ENCODE measurements around the gene TYW1.
"Not testable (repeated sequence)": the region's sequence is repeated elsewhere in the genome, so short reads cannot be mapped to it uniquely, and the experiment has no call there.

The TYW1 gene

DNA sequence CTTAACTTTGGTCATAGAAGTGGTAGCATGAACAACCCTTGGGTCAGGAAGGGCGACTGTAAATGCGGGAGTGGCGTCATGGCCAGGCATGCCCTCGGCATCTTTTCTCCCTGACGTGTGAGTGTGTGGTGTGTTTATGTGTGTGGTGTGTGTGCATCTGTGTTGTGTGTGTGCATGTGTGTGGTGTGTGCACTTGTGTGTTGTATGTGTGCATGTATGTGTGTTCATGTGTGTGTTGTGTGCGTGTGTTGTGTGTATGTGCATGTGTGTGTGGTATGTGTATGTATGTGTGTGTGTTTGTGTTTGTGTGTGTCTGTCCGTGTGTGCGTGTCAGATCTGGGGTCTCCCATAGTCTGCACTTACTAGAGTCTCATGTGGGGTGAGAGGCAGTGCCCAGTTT lies 192.5 kb downstream of the TYW1 start:
- H3K27me3 ChIP-seq (ENCODE audit: control insufficient read depth, insufficient read depth, low read length, poor library complexity, severe bottlenecking); H3K4me3 ChIP-seq (ENCODE audit: insufficient read depth, low read depth, low read length); H3K36me3 ChIP-seq (ENCODE audit: control insufficient read depth, insufficient read depth, low read length); H3K27ac ChIP-seq (ENCODE audit: insufficient read depth, low read depth, low read length, poor library complexity, severe bottlenecking); H3K4me1 ChIP-seq (ENCODE audit: control insufficient read depth, insufficient read depth, low read length); H3K9me3 ChIP-seq (ENCODE audit: control insufficient read depth, low read length): not testable (repeated sequence)
- 77 to 81% methylated on average over 7 to 8 of the region's 8 CpGs for WGBS, 2 experiments

DNA sequence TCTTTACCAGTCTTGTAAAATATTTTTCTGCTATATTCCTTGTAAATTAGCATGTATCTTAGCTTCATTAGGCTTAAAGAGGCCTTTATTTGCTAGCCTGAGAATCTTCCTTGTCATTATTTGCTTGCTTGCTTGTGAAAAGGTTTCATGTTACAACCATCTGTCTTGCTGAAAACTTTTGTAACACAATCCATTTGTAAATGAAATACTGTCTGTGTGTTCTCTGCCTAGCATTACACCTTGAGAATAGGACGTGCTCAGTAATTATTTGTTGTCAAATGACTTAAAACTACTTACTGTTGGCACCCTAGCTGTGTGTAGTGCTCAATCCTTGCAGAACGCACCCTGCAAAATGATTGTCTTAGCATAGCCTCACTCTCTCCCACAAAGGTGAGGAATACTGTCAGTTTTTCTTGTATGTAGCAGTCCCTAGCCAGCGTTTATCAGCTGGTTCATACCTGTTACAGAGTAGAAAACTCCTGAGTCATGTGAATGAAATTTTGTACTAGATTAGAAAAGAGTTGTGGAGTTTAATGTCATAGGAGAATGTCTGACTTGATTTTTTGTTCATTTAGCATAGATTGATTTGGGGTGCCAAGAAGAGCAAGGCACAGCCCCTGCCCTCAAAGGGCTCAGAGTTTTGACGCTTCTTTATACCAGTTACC lies 193.3 kb downstream of the TYW1 start:
- not testable (repeated sequence) for H3K4me1 ChIP-seq (ENCODE audit: control insufficient read depth, insufficient read depth, low read length); H3K9me3 ChIP-seq (ENCODE audit: control insufficient read depth, low read length); H3K36me3 ChIP-seq (ENCODE audit: control insufficient read depth, insufficient read depth, low read length); H3K27ac ChIP-seq (ENCODE audit: insufficient read depth, low read depth, low read length, poor library complexity, severe bottlenecking); H3K27me3 ChIP-seq (ENCODE audit: control insufficient read depth, insufficient read depth, low read length, poor library complexity, severe bottlenecking); H3K4me3 ChIP-seq (ENCODE audit: insufficient read depth, low read depth, low read length)
- 73 to 86% methylated on average over 3 of the region's 4 CpGs for WGBS, 2 experiments

DNA sequence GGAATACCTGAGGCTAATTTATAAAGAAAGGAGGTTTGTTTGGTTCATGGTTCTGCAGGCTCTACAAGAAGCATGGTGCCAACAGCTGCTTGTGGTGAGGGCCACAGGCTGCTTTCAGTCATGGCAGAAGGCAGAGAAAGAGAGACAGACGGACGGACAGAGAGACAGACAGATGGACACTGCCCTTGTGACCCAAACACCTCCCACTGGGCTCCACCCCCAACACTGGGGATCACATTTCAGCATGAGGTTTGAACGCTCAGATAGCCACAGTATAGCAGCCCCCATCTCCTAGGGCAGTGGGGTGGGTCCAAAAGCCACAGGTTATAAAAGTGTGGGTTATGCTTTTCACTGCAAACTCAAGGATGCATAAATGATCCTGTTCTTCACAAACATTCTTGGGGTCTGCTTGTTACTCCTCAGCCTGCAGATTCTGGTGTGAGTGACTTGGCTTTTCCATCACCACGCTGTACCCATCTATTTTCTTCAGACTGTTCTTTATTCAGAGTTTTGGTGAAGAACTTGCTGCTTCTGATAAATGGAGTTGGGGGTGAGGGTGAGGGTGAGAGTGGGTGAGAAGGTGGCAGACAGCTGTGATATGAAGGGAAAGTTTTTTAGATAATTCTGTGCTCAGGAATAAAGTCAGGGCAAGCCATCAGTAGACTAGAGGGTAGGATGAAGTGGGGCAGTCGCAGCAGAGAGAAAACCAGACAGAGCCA lies 194.5 kb downstream of the TYW1 start:
- H3K27me3 ChIP-seq (ENCODE audit: control insufficient read depth, insufficient read depth, low read length, poor library complexity, severe bottlenecking); H3K36me3 ChIP-seq (ENCODE audit: control insufficient read depth, insufficient read depth, low read length); H3K9me3 ChIP-seq (ENCODE audit: control insufficient read depth, low read length); H3K27ac ChIP-seq (ENCODE audit: insufficient read depth, low read depth, low read length, poor library complexity, severe bottlenecking); H3K4me3 ChIP-seq (ENCODE audit: insufficient read depth, low read depth, low read length); H3K4me1 ChIP-seq (ENCODE audit: control insufficient read depth, insufficient read depth, low read length): not testable (repeated sequence)
- 85 to 100% methylated on average over 2 to 3 of the region's 5 CpGs for WGBS, 2 experiments

DNA sequence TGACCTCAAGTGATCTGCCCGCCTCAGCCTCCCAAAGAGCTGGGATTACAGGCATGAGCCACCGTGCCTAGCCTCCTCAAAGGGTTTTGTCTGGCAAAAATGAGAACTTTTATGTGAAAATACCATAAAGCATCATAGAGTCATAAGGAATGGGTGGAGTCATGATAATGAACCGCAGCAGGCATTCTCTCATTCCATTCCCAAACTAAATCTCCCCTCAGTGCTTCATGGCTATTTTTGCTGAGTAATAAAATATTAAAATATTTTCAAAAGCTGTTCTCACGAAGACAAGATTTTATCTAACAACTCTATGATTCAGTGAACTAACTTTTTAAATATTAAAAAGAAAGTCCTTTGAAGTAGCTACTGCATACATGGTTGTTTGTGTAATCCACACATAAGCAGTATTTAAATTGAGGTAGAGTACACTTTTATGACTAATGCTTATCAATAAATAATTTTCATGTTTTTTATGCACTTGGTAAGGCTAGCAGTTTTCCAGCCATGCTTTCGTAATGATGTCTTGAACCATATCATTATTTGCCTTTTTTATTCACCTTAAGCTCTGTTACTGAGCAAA lies 195.6 kb downstream of the TYW1 start:
- not testable (repeated sequence) for H3K9me3 ChIP-seq (ENCODE audit: control insufficient read depth, low read length); H3K4me1 ChIP-seq (ENCODE audit: control insufficient read depth, insufficient read depth, low read length); H3K4me3 ChIP-seq (ENCODE audit: insufficient read depth, low read depth, low read length); H3K27ac ChIP-seq (ENCODE audit: insufficient read depth, low read depth, low read length, poor library complexity, severe bottlenecking); H3K27me3 ChIP-seq (ENCODE audit: control insufficient read depth, insufficient read depth, low read length, poor library complexity, severe bottlenecking); H3K36me3 ChIP-seq (ENCODE audit: control insufficient read depth, insufficient read depth, low read length)
- WGBS, 2 experiments = 89 to 94% methylated on average over 2 to 3 of the region's 5 CpGs

DNA sequence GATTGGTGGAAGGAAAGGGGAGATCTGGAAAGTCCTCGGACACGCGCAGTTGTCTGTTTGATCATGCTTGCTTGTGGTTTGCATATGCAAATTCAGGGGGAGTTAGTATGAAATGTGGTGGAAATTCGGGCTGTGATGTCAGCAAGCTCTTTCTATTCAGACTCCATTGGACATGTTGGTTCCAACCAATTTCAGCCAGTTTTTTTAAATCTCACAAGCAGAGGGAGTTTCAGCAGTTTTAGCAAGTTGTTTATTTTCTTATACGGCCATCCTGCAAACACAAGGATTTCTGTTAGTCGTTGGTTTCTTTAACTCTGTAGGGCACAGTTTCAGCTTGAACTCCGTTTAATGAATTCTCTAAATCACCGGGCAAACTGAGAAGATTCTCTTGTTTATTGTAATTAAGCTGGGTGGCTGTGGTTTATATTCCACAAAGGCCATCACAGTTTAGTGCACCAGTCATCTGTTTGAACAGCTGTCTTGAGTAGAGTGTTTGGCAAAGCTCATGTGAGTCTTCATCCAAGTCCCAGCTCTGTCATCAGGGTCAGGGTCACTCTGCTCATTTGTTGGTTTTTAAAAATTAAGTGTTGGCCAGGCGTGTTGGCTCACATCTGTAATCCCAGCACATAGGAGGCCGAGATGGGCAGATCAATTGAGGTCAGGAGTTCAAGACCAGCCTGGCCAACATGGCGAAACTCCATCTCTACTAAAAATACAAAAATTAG lies 196.4 kb downstream of the TYW1 start:
- WGBS, 2 experiments = 85 to 87% methylated on average over 11 of the region's 11 CpGs
- not testable (repeated sequence) for H3K4me1 ChIP-seq (ENCODE audit: control insufficient read depth, insufficient read depth, low read length); H3K9me3 ChIP-seq (ENCODE audit: control insufficient read depth, low read length); H3K27ac ChIP-seq (ENCODE audit: insufficient read depth, low read depth, low read length, poor library complexity, severe bottlenecking); H3K27me3 ChIP-seq (ENCODE audit: control insufficient read depth, insufficient read depth, low read length, poor library complexity, severe bottlenecking); H3K4me3 ChIP-seq (ENCODE audit: insufficient read depth, low read depth, low read length); H3K36me3 ChIP-seq (ENCODE audit: control insufficient read depth, insufficient read depth, low read length)

DNA sequence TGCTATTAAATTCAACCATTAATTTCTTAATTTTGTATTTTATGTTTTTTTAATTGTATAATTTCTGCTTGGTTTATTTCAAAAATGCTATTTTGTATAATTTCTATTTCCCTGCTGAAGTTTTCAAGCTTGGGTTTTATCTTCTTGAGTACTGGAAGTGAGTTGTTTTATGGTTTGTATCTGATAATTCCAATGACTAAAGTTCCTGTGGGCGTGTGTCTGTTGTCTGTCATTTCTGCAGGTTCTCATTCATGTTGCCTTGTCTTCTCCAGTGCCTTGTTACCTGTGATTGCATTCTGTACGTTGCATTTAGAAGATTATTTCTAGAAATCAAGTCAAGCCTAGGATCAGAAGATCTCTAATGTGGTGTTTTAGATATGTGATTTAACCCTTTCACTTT lies 199.5 kb downstream of the TYW1 start:
- not testable (repeated sequence) for H3K36me3 ChIP-seq (ENCODE audit: control insufficient read depth, insufficient read depth, low read length); H3K27ac ChIP-seq (ENCODE audit: insufficient read depth, low read depth, low read length, poor library complexity, severe bottlenecking); H3K9me3 ChIP-seq (ENCODE audit: control insufficient read depth, low read length); H3K4me1 ChIP-seq (ENCODE audit: control insufficient read depth, insufficient read depth, low read length); H3K27me3 ChIP-seq (ENCODE audit: control insufficient read depth, insufficient read depth, low read length, poor library complexity, severe bottlenecking); H3K4me3 ChIP-seq (ENCODE audit: insufficient read depth, low read depth, low read length)
- WGBS, 2 experiments = 88 to 100% methylated on average over 2 of the region's 2 CpGs

DNA sequence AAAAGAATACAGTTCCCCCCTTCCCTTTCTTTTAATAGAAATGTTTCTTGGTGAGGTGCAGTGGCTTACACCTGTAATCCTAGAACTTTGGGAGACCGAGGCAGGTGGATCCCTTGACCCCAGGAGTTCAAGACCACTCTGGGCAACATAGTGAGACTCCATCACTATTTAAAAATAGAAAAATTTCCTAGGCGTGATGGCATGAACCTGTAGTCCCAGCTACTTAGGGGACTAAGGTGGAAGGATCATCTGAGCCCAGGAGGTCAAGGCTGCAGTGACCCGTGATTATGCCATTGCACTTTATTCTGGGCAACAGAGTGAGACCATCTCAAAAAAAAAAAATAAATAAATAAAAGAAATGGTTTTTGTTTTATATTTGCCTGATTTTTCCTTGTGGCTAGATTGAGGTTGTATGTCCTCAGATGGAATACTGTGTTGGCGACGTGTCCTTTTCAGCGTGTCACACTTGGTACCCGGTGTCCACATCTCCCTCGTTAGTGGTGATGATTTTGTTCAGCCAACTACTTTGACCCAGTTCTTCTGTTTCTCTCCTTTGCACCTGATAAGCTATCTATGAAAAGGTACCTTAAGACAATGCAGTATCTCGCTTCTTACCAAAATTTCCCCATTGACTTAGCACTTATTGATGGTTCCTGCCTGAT lies 202.4 kb downstream of the TYW1 start:
- H3K36me3 ChIP-seq (ENCODE audit: control insufficient read depth, insufficient read depth, low read length); H3K27ac ChIP-seq (ENCODE audit: insufficient read depth, low read depth, low read length, poor library complexity, severe bottlenecking); H3K4me1 ChIP-seq (ENCODE audit: control insufficient read depth, insufficient read depth, low read length); H3K27me3 ChIP-seq (ENCODE audit: control insufficient read depth, insufficient read depth, low read length, poor library complexity, severe bottlenecking); H3K4me3 ChIP-seq (ENCODE audit: insufficient read depth, low read depth, low read length); H3K9me3 ChIP-seq (ENCODE audit: control insufficient read depth, low read length): not testable (repeated sequence)
- 87 to 97% methylated on average over 5 to 6 of the region's 9 CpGs for WGBS, 2 experiments

DNA sequence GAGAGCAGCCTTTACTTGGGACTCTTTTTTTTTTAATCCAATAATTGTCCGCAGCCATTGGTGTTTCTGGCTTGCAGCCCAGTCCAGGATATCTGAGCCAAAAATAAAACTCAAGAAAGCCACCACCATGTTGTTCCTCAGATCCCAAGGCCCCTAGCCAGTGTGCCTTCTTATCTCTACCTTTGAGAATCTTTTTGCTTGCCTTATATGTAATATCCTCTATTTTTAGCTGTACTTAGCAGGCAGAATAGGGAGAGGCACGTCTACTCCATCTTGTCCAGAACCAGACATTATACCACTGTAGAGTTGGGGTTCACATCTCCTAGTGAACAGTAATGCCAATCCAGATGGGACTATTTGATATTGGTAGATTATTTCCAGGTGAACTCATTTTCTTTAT lies 209.1 kb downstream of the TYW1 start:
- WGBS, 2 experiments = 96 to 100% methylated on average over 1 to 2 of the region's 2 CpGs
- H3K4me3 ChIP-seq (ENCODE audit: insufficient read depth, low read depth, low read length); H3K27me3 ChIP-seq (ENCODE audit: control insufficient read depth, insufficient read depth, low read length, poor library complexity, severe bottlenecking); H3K9me3 ChIP-seq (ENCODE audit: control insufficient read depth, low read length); H3K27ac ChIP-seq (ENCODE audit: insufficient read depth, low read depth, low read length, poor library complexity, severe bottlenecking); H3K36me3 ChIP-seq (ENCODE audit: control insufficient read depth, insufficient read depth, low read length); H3K4me1 ChIP-seq (ENCODE audit: control insufficient read depth, insufficient read depth, low read length): not testable (repeated sequence)

DNA sequence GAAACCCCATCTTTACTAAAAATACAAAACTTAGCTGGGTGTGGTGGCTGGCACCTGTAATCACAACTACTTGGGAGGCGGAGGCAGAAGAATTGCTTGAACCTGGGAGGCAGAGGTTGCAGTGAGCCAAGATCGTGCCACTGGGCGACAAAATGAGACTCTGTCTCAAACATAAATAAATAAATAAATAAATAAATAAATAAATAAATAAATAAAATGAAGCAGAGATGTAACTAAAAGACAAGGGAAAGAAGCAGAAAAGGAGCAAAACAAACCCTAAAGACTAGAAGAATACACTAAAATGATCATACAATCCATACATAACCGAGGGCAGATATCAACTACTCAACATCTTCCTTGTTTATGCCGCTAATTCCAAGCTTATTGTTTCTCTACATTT lies 209.8 kb downstream of the TYW1 start:
- Histone ChIP-seq H3K9me3 (ENCODE audit: control insufficient read depth, low read length) (no peaks in the 10 kb centered on the region), H3K36me3 (ENCODE audit: control insufficient read depth, insufficient read depth, low read length) (no peaks in the 10 kb centered on the region), H3K4me1 (ENCODE audit: control insufficient read depth, insufficient read depth, low read length) (no peaks in the 10 kb centered on the region), H3K4me3 (ENCODE audit: insufficient read depth, low read depth, low read length) (no peak overlapping the region), H3K27me3 (ENCODE audit: control insufficient read depth, insufficient read depth, low read length, poor library complexity, severe bottlenecking) (no peaks in the 10 kb centered on the region), H3K27ac (ENCODE audit: insufficient read depth, low read depth, low read length, poor library complexity, severe bottlenecking) (no peak overlapping the region)
- 89 to 96% methylated on average over 3 to 5 of the region's 5 CpGs for WGBS, 2 experiments

DNA sequence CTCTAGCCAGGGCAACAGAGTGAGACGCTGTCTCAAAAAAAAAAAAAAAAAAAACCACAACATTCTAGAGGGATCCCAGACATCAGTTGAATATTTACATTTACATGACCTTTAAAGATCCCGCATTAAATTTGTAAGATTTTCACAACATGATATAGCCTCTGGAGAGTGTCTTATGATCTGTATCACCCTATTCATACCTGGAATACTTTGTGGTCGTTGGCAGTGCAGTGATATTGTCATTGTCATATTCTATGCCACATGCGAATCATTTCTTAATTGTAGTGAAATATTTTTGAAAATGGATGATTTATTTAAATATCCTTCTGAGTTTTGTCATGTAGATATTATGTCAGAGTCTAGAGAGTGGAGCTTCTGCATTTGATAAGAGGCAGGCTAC lies 212.0 kb downstream of the TYW1 start:
- not testable (repeated sequence) for H3K27me3 ChIP-seq (ENCODE audit: control insufficient read depth, insufficient read depth, low read length, poor library complexity, severe bottlenecking); H3K9me3 ChIP-seq (ENCODE audit: control insufficient read depth, low read length)
- WGBS, 2 experiments = 94 to 100% methylated on average over 1 of the region's 4 CpGs

More for the DNA sequence above, 212.0 kb downstream of the TYW1 start:
- not testable (repeated sequence) for H3K36me3 ChIP-seq (ENCODE audit: control insufficient read depth, insufficient read depth, low read length); H3K27ac ChIP-seq (ENCODE audit: insufficient read depth, low read depth, low read length, poor library complexity, severe bottlenecking); H3K4me1 ChIP-seq (ENCODE audit: control insufficient read depth, insufficient read depth, low read length); H3K4me3 ChIP-seq (ENCODE audit: insufficient read depth, low read depth, low read length)
